ENCODE results near the gene SLC35F3. TPM values are rescaled to one million over a fixed set of nuclear protein-coding genes. Genes with fewer than 3 reads are reported as not detected.
"Not testable (repeated sequence)": the region's sequence is repeated elsewhere in the genome, so short reads cannot be mapped to it uniquely, and the experiment has no call there.

The SLC35F3 gene
- polyA plus RNA-seq, 4 donors: 0.63 to 2.0 (median 0.72) TPM

DNA sequence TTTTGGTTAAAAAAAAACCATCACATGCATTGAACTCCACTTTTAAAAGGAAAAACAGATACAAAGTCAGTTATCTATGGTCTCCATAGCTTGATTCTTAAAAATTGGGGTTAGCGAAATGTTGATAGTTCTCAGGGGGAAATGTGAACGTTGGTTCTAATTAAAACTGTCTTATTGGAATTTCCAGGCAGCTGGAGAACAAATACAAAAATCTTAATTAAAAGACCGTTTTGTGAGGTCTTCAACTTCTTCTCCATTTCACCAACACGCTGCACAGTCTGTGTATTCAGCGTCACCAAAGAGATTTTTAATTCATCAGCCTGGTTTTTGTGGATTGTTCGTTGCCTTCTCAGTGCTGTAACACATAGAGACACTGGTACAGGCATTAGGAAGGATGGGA, 369.5 kb downstream of the SLC35F3 start:
- DNase-seq (ENCODE audit: low read depth in 4 of 4, low spot score in 3 of 4): no peak

DNA sequence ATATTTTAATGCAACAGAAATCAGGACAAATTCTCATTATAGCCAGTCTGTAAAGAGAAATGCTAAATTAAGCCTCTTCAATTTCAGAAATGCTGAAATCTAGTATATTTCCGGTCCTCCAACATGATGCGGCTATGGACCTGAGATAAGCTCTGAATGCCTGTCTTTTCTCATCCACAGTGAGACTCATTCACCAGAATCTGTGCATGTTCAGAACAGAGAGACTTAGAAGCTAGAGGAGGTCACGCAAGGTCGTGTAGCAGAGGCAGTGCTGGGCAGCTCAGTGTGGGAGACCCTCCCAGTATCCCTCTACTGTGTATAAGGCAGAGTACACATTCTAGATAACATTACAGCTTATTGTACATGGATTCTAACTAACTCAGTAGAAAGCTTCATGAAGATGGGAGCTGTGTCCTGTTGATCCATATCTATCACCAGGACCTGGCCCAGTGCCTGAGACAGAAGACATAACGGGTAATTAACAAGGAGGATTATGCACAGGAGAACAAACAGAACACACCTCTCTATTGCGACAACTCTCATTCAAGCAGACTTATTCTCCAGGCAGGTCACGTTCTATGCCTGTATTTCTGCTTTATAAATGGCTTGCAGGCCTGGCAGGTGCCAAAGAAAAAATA, 371.8 kb downstream of the SLC35F3 start:
- no peak for DNase-seq (ENCODE audit: low read depth in 4 of 4, low spot score in 3 of 4)

DNA sequence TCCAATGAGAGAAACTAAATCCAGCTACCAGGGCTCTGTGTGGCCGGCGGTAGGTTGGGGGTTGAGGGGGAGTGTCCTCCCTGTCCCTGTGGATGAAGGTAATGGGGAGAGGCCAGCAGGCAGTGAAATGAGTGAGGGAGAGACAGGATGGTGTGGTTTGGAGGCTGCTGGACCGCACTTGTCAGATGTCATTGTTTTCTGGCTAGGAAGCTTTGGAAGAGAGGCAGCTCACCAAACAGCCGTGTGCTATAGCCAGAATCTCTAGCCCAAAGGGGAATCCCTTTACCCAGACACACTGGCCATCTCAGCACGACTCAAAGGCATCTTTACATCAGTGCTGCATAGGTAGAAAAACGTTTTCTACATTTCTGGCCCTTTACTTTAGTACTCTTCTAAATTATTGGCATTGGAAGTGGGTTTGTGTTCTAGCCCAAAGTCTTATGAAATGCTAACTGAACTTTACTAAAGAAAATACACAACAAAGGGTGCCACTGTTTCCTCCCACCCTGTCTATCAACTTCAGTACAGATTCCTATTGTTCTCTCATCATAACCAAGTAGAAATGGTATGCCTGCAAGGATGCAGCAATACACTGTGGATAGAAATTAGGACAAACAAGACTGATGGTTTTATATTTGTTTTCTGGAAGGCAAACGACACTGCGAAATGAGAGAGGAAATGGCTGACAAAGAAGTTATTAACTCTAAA, 372.8 kb downstream of the SLC35F3 start:
- no peak for DNase-seq (ENCODE audit: low read depth in 4 of 4, low spot score in 3 of 4)

DNA sequence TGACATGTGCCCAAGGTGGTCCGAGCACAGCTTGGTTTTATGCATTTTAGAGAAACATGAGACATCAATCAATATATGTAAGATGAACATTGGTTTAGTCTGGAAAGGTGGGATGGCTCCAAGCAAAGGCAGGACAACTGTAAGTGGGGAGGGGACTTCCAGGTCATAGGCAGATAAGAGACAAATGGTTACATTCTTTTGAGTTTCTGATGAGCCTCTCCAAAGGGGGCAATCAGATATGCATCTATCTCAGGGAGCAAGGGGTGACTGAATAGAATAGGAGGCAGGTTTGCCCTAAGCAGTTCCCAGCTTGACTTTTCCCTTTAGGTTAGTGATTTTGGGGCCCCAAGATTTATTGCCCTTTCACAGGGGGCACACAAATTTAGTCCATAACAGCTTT, 374.5 kb downstream of the SLC35F3 start:
- no peak for DNase-seq (ENCODE audit: low read depth in 4 of 4, low spot score in 3 of 4)

DNA sequence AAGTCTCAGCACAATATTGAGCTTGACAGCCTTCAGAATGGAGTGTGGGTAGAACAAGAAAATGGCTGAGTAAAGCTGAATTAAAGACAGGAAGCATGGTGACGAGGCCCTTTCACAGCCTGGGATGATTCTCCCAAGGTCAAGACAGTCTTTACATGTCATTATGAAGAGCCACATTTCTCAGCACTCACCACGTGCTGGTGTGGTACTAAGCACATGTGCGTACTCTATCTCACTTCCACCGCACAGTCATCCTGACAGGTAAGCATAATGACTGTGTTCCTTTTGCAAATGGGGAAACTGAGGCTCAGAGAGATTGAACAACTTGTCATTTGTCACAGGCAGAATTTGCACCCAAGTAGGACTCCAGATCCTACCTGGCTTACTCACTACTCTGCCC, 376.0 kb downstream of the SLC35F3 start:
- DNase-seq (ENCODE audit: low read depth in 4 of 4, low spot score in 3 of 4): no peak

DNA sequence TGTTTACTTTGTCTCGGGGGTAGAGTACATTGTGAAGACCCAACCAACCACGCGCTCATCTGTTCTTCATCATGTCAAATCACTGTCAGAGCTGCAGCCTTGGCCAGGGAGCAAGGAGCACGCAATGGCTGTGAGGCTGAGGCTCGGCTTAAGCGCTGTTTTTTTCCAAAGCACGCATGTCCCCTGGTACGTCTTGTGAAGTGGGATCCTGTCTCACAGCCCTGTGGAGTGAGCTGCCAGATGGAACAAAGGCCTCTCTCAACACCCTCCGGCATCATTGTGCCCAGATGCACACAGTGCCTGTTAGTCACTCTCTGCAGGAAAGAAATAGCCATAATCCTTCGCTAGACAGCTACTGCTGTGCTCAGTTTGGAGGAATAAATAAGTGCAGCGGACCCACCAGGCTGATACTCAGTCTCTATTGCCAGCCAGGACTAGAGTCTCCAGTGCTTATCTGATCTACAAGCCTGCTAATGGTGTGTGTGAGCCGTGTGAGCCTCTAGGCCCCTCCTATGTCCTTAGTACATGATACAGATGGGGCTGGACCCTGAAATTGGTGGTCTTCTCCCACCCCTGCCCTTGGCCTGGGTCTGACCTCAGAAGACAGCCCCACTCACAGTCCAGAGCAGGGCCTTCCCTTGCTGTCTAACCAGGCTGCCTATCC, 377.5 kb downstream of the SLC35F3 start:
- no peak for DNase-seq (ENCODE audit: low read depth in 4 of 4, low spot score in 3 of 4)

DNA sequence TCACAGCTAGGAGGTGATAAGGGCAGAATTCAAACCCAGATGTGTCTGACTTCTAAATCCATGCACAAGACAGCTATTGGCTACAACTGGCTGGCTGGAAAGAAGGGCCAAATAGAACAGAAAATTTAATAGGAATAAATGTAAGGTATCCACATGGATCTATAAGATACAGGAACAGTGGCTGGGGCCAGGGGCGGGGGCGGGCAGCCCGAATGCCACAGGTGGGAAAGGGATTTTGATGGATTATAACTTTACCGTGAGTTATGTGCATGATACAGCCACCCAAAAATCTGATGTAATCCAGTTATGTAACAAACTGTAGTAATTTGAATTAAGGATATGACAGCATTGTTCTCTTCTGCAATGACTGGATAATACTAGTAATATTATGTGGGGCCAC, 381.7 kb downstream of the SLC35F3 start:
- DNase-seq (ENCODE audit: low read depth in 4 of 4, low spot score in 3 of 4): no peak

DNA sequence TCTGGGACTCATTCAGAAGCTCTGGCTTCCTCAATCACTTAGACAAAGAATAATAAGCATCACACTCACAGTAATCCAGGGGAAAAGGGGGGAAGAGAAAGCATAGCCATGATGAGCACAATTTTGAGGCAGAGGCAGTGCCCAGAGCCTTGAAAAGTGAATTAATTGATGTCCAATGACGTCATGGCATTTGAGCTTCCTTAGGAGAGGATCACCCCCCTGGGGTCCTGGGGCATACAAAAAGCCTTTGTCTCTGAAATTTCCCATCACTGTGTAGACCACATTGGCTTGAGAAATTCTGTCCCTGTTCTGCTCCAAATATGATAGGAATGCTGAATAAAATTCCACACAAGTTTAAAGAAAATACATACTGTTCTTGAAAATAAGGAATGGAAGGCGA, 384.5 kb downstream of the SLC35F3 start:
- DNase-seq (ENCODE audit: low read depth in 4 of 4, low spot score in 3 of 4): no peak

DNA sequence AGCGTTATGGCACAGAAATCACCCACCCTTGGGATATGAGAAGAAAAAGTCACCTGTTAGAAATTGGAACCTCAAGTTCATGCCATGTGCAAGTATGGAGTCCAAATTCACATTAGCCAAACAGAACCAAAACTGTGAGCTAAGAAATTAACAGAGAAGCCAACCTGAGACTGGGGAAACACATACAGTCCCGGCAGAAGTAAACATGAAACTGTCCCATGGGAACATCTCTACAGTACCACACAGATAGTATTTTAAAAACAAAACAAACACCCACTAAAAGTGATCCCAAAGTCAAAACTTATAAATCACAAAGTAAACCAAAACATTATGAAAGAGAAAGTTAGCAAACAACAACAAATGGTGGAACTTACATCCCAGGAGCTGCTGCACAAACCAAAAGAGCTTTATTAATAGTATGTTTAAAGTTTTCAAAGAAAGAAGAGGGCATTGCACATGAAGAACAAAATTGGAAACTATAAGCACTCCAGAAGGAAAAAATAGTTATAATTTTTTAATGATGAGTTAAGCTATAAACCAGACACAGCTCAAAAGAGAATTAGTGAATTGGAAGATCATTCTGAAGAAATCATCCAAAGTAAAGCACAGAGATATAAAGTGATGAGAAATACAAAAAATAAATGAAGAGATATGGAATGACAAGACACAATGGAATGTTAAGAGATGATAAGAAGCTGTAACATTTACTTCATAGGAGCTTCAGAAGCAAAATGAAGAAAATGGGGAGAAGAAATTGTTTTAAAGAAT, 385.2 kb downstream of the SLC35F3 start:
- no peak for DNase-seq (ENCODE audit: low read depth in 4 of 4, low spot score in 3 of 4)

DNA sequence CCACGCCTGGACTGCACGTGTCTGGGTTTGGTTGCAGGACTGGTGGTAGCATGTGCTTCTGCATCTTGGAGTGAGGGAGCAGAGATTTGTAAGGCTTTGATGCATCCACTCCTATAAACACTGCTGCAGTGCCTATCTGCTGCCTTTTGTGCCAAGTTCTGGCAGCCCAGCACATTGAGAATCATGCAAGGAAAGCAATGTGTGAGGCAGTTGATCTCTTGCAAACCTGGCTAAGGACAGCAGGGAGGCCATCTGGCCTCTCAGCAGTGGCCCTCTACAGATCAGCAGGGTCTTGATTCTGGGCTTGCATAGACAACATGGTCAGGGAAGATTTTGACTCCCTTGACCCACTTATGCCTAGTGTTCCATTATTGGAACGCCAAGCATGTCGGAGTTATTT, 387.5 kb downstream of the SLC35F3 start:
- DNase-seq (ENCODE audit: low read depth in 4 of 4, low spot score in 3 of 4): no peak

DNA sequence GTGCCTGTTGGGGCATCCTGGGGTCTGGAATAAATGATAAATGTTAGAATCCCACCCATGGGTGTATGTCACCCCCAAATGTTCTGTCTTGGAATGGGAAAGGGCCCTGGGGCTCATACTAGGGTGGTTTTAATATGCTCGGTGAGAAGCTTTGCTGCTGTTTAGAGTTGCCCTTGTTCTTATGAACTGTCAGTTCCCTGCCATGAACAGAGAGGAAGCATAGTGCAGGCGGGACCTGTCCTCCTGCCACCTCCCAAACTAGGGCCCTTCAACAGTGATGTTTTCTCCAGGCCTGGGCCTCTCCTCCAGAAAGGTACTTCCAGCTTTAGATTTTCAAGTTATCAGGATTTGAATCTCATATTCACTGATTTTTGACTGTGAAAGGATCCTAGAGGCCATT, 388.1 kb downstream of the SLC35F3 start:
- DNase-seq (ENCODE audit: low read depth in 4 of 4, low spot score in 3 of 4): no peak

DNA sequence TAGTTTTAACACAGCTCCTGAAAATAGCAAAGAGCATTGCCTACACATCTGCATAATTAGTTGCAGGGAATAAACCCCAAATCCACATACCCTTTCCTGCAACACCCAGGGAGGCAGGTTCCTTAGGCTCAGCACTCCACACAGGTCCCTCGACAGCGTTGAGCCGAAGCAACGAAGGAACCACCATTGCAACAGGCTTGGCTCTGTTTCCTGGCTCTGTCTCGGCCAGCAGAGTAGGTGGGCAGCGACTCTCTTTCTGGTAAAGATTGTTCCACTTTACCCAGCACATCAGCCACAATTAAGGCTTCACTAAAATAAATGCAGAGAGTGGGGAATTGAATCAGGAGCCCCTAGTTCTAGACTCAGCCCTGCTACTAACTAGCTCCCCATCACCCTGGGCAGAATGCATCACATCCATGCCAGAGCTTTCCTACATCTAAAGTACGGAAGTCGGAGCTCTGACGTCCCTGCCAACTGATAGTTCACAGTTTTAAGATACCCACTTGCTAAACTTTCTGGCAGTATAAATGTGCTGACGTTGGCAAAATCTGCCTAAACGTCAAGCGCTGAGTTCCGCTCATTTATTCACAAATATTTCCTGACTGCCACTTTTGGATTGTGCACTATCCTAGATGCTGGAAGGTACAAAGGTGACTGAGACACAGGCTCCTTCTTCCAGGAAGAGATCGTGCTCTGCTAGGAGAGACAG, 389.8 kb downstream of the SLC35F3 start:
- DNase-seq (ENCODE audit: low read depth in 4 of 4, low spot score in 3 of 4): no peak

DNA sequence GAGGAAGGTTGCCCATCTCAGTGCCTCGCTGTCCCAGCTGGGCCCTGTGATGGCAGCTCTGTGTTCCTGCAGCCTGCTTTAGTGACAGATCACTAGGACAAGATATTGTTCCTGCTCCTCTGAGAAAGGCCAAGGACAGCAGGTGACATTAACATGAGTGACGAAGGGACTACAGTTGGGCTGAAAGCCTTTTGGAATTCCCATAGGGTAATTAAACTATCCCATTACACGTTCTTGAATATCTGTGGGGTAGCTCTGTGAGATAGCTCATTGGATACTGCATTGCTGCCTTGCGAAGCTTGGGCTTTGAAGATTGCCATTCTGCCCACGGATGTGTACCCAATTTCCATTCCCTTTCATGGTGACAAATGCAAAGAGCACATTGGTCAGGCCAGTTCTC, 390.6 kb downstream of the SLC35F3 start:
- no peak for DNase-seq (ENCODE audit: low read depth in 4 of 4, low spot score in 3 of 4)

DNA sequence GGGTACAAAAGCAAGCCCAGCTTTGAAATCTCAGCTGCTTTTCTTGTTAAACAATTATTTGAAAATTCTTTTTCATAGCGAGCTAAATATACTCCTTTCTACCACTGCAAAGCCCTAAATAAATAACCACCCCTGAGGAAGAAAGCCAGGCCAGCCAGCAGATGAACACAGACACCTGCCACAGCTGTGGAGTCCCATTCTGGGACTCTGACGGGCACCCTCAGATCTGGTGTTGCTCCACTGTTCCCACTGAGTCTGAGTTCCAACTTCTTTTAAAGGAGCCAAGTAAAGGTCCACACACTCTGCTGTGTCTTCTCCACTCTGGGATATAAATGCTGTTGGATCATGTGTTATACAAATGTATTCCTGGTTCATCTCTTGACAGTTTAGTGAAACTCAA, 391.1 kb downstream of the SLC35F3 start:
- DNase-seq (ENCODE audit: low read depth in 4 of 4, low spot score in 3 of 4): no peak

DNA sequence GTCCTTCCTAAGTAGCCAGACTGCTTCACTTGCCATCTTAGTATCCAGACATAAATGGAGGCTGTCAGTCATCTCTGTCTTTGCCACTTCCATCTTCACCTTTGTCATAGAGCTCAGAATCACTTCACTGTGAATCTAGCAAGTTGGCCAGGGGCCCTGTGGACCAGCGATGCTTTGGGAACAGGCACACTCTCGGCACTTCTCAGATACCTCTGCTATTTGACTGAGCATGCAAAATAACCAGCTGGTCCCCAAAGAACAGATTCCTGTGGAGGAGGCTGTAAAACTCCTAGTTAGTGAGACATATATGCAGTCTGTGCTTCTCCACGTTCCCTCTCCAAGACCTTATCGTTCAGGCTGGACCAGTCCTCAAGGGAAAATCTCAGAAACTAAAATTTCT, 392.0 kb downstream of the SLC35F3 start:
- no peak for DNase-seq (ENCODE audit: low read depth in 4 of 4, low spot score in 3 of 4)

DNA sequence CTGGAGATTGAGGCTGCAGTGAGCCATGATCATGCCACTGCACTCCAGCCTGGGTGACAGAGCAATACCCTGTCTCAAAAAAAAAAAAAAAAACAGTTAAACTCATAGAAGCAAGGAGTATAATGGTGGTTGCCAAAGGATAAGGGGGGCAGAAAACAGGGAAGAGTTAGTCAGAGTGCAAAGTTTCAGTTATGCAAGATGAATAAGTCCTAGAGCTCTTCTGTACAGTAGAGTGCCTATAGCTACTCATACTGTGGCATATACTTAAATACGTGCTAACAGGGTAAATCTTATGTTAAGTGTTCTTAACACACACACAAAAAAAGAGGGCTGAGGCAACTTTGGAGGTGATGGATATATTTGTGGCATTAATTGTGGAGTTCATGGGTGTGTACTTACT, 393.2 kb downstream of the SLC35F3 start:
- DNase-seq (ENCODE audit: low read depth in 4 of 4, low spot score in 3 of 4): no peak

DNA sequence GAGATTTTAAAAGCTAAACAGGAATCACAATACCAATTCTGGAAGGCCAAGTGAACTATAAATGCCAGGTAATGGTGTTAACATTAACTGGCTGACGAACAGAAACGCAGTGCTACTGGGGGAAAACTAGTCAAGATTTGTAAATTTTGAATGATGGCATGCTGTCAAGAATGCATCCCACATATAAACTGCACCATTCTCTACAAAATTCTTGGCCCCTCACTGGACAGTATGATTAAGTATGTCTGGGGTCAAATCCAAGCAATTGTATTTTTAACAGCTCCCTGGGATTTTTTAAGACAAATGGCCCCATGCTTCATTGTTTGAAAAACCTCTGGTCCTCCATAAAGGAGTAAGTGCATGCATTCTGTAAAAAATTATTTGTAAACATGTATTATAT, 395.6 kb downstream of the SLC35F3 start:
- DNase-seq (ENCODE audit: low read depth in 4 of 4, low spot score in 3 of 4): no peak

DNA sequence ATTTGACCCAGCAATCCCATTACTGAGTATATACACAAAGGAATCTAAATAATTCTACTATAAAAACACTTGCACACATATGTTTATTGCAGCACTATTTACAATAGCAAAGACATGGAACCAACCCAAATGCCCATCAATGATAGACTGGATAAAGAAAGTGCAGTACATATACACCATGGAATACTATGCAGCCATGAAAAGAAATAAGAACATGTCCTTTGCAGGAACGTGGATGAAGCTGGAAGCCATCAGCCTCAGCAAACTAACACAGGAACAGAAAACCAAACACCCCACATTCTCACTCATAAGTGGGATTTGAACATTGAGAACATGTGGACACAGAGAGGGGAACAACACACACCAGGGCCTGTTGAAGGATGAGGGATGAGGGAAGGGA, 397.2 kb downstream of the SLC35F3 start:
- not testable (repeated sequence) for DNase-seq (ENCODE audit: low read depth in 4 of 4, low spot score in 3 of 4)

DNA sequence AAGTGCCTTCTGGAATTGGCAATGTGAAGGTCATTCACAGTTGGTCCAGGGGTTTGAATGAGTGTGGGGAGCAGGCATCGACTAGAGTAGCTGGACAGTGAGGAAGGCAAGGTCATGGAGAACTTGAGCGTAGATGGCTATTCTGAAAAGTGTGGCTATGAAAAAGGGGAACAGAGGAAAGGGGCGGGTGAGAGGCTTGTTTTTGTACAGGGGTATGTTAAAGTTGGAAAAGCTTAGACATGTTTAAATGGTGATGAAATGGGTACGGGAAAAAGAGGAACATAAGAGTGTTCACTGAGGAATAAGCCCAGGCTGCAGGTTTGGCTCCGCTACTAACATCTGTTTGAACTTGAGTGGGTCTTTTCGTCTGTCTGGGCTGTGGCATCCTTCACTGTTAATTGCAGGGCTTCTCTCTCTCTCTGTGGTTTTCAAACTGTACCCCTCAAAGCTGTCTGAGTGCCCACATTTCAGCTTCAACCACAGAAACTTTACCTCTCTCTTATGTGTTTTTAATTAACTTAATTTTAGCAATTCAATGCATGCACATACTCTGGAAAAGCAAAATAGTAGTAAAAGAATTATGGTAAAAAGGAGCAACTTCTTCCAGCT, 398.0 kb downstream of the SLC35F3 start:
- no peak for DNase-seq (ENCODE audit: low read depth in 4 of 4, low spot score in 3 of 4)

DNA sequence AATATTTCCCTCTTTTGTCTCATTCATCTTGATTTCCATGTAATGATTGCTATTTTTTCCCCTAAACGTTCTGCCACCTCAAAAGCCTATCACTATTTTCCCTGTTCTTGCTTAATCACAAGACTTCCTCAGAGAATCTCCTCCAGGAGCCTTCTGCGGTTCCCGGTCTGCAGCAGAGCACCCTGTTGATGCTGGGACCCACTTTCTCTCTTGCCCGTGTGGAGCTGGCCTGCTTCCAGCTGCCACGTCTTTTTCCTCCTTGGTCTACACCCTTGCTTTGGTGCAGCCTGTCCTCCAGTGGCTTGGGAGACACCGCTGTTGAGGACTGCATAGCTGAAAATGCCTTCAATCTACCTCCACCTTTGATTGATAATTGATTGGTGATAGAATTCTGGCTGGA, 398.8 kb downstream of the SLC35F3 start:
- no peak for DNase-seq (ENCODE audit: low read depth in 4 of 4, low spot score in 3 of 4)

Data from left renal pelvis (tissue), 4 donors.